Liver (tissue), 9 donors: ENCODE measurements around the gene KANK2. TPM values are rescaled to one million over a fixed set of nuclear protein-coding genes. Genes with fewer than 3 reads are reported as not detected.

Experiments used
- DNase-seq: peaks from one replicate; pipeline ENCODE4 v3.0.0-alpha.2; 2017; ENCODE audit warnings: low spot score
- H3K27ac ChIP-seq, 2 donors: one replicate each; pipeline ENCODE4 v1.7.0; 2013; ENCODE audit warnings: inconsistent platforms in 2 of 2, low read length in 2 of 2, control low read depth in 1 of 2, low read depth in 1 of 2, mild to moderate bottlenecking in 1 of 2
- H3K27me3 ChIP-seq, 4 donors: one replicate each; pipeline versions ENCODE4 v1.6.1 to v1.7.0; 2013; ENCODE audit warnings: low read length in 3 of 4, inconsistent platforms in 1 of 4, mild to moderate bottlenecking in 1 of 4, moderate library complexity in 1 of 4; ENCODE audit not compliant: control insufficient read depth in 4 of 4, insufficient read depth in 4 of 4
- H3K36me3 ChIP-seq, 4 donors: one replicate each; pipeline versions ENCODE4 v1.6.1 to v1.7.0; 2013; ENCODE audit warnings: low read length in 3 of 4, mild to moderate bottlenecking in 3 of 4, low read depth in 1 of 4, moderate library complexity in 1 of 4; ENCODE audit not compliant: control insufficient read depth in 4 of 4, insufficient read depth in 3 of 4
- H3K4me1 ChIP-seq, 4 donors: one replicate each; pipeline versions ENCODE4 v1.6.1 to v1.7.0; 2013; ENCODE audit warnings: low read length in 3 of 4, mild to moderate bottlenecking in 3 of 4, moderate library complexity in 1 of 4; ENCODE audit not compliant: control insufficient read depth in 4 of 4, insufficient read depth in 4 of 4
- H3K4me3 ChIP-seq, 3 donors: one replicate each; pipeline versions ENCODE4 v1.6.1 to v1.7.0; 2013; ENCODE audit warnings: low read length in 3 of 3, control low read depth in 1 of 3, low read depth in 1 of 3, mild to moderate bottlenecking in 1 of 3
- H3K9ac ChIP-seq, 2 donors: one replicate each; pipeline ENCODE4 v1.7.0; 2013; ENCODE audit warnings: low read length in 2 of 2, mild to moderate bottlenecking in 2 of 2, moderate library complexity in 2 of 2, control low read depth in 1 of 2, low read depth in 1 of 2
- H3K9me3 ChIP-seq, 4 donors: one replicate each; pipeline versions ENCODE4 v1.6.1 to v1.7.0; 2013; ENCODE audit warnings: low read length in 3 of 4; ENCODE audit not compliant: control insufficient read depth in 4 of 4
- EGR1 ChIP-seq, 2 donors: IDR thresholded peaks; 2 replicates each; pipeline ENCODE4 v1.6.1; 2016 to 2018; ENCODE audit warnings: antibody characterized with exemption in 2 of 2, low read depth in 2 of 2
- FOXA1 ChIP-seq: IDR thresholded peaks from 2 replicates; pipeline ENCODE4 v1.6.1; 2016; ENCODE audit warnings: antibody characterized with exemption
- FOXA2 ChIP-seq: IDR thresholded peaks from 2 replicates; pipeline ENCODE4 v1.6.1; 2016; ENCODE audit warnings: antibody characterized with exemption
- GABPA ChIP-seq, 2 donors: IDR thresholded peaks in 1 of 2; conservative IDR thresholded peaks in 1 of 2; 2 replicates each; pipeline ENCODE4 v1.6.1; 2016; ENCODE audit warnings: antibody characterized with exemption in 2 of 2, mild to moderate bottlenecking in 1 of 2, moderate library complexity in 1 of 2
- HNF4A ChIP-seq, 2 donors: conservative IDR thresholded peaks; 2 replicates each; pipeline ENCODE4 v1.6.1; 2016; ENCODE audit warnings: antibody characterized with exemption in 2 of 2, mild to moderate bottlenecking in 2 of 2
- HNF4G ChIP-seq: IDR thresholded peaks from 2 replicates; pipeline ENCODE4 v1.6.1; 2016; ENCODE audit warnings: antibody characterized with exemption
- JUND ChIP-seq, 2 donors: IDR thresholded peaks; 2 replicates each; pipeline ENCODE4 v1.6.1; 2016; ENCODE audit warnings: antibody characterized with exemption in 2 of 2
- NR2F2 ChIP-seq: IDR thresholded peaks from 2 replicates; pipeline ENCODE4 v1.6.1; 2016; ENCODE audit warnings: antibody characterized with exemption
- RXRA ChIP-seq, 2 donors: IDR thresholded peaks; 2 replicates each; pipeline ENCODE4 v1.6.1; 2017 to 2018; ENCODE audit warnings: antibody characterized with exemption in 2 of 2, mild to moderate bottlenecking in 1 of 2
- SP1 ChIP-seq: IDR thresholded peaks from 2 replicates; pipeline ENCODE4 v1.6.1; 2018; ENCODE audit warnings: antibody characterized with exemption, mild to moderate bottlenecking
- YY1 ChIP-seq: IDR thresholded peaks from 2 replicates; pipeline ENCODE4 v1.6.1; 2016; ENCODE audit warnings: antibody characterized with exemption, mild to moderate bottlenecking
- WGBS: extraction: QIAGEN DNeasy Blood & Tissue Kit; methylation state at CpG from one replicate; pipeline ENCODE4 v1.1.7; 2013; 5-methylcytosine and 5-hydroxymethylcytosine counted together
- polyA plus RNA-seq, 2 donors: library from polyadenylated mRNA; stranded (reverse) in 1 of 2; unstranded in 1 of 2; fragments of 200-250 nt in 1 of 2; fragments of >200 nt in 1 of 2; fragmentation: Nextera tagmentation in 1 of 2; extraction: Ambion mirVana in 1 of 2; gene quantifications; one replicate each; pipeline versions ENCODE4 v1.2.1 to v1.2.3, GENCODE V29; 2013 to 2015
- total RNA-seq, 2 donors: library from RNA; depleted of rRNA; stranded (reverse); fragments of >200 nt; gene quantifications; one replicate each; pipeline ENCODE4 v1.2.3, GENCODE V29; 2014
- TF ChIP-seq, protein P1 (sequence below): IDR thresholded peaks from 2 replicates; pipeline ENCODE4 v1.6.1; 2016; ENCODE audit warnings: antibody characterized with exemption
- TF ChIP-seq, protein P2 (sequence below): IDR thresholded peaks from 2 replicates; pipeline ENCODE4 v1.6.1; 2016; ENCODE audit warnings: antibody characterized with exemption
- TF ChIP-seq, protein P3 (sequence below): fragments of 150-350 bp; IDR thresholded peaks from 2 replicates; pipeline ENCODE4 v1.5.1; 2017; ENCODE audit warnings: improper control_type of control experiment, low read depth, low read length; ENCODE audit not compliant: missing input control
- TF ChIP-seq, protein P4 (sequence below): IDR thresholded peaks from 2 replicates; pipeline ENCODE4 v1.6.1; 2016; ENCODE audit warnings: antibody characterized with exemption
- donor health status: healthy.
- donor health status: healthy.
- donor health status: healthy.
- donor health status: healthy.
- donor health status: healthy.

KANK2 gene
- total and polyA plus RNA-seq, 4 donors: 15.0 to 67.8 (median 40.6) TPM

DNA sequence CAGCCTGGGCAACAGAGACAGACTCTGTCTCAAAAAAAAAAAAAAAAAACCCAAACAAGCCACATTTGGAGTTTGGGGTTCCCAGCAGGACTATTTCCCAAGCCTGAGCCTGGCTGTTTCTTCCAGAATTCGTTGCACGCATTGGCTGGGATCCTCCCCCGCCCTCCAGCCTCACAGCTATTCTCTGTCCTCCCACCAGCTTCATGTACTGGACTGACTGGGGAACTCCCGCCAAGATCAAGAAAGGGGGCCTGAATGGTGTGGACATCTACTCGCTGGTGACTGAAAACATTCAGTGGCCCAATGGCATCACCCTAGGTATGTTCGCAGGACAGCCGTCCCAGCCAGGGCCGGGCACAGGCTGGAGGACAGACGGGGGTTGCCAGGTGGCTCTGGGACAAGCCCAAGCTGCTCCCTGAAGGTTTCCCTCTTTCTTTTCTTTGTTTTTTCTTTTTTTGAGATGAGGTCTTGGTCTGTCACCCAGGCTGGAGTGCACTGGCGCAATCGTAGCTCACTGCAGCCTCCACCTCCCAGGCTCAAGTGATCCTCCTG is 81.4 kb downstream of the KANK2 start:
- DNase-seq: no peak
- TF ChIP-seq, protein P1, sequence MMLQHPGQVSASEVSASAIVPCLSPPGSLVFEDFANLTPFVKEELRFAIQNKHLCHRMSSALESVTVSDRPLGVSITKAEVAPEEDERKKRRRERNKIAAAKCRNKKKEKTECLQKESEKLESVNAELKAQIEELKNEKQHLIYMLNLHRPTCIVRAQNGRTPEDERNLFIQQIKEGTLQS: no peak
- TF ChIP-seq EGR1 (IDR thresholded peaks at IDR 0.05; ENCODE audit: low read depth in 2 of 2) (no peak), JUND (IDR thresholded peaks at IDR 0.05) (no peak), NR2F2 (no peak), GABPA (IDR thresholded peaks at IDR 0.05 in 1 of 2, conservative IDR thresholded peaks at IDR 0.05 in 1 of 2) (no peak), HNF4A (conservative IDR thresholded peaks at IDR 0.05) (no peak), YY1 (no peak), FOXA1 (no peak), FOXA2 (no peak), HNF4G (no peak), SP1 (no peak)
- TF ChIP-seq, protein P2, sequence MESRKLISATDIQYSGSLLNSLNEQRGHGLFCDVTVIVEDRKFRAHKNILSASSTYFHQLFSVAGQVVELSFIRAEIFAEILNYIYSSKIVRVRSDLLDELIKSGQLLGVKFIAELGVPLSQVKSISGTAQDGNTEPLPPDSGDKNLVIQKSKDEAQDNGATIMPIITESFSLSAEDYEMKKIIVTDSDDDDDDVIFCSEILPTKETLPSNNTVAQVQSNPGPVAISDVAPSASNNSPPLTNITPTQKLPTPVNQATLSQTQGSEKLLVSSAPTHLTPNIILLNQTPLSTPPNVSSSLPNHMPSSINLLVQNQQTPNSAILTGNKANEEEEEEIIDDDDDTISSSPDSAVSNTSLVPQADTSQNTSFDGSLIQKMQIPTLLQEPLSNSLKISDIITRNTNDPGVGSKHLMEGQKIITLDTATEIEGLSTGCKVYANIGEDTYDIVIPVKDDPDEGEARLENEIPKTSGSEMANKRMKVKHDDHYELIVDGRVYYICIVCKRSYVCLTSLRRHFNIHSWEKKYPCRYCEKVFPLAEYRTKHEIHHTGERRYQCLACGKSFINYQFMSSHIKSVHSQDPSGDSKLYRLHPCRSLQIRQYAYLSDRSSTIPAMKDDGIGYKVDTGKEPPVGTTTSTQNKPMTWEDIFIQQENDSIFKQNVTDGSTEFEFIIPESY: no peak
- TF ChIP-seq, protein P3, sequence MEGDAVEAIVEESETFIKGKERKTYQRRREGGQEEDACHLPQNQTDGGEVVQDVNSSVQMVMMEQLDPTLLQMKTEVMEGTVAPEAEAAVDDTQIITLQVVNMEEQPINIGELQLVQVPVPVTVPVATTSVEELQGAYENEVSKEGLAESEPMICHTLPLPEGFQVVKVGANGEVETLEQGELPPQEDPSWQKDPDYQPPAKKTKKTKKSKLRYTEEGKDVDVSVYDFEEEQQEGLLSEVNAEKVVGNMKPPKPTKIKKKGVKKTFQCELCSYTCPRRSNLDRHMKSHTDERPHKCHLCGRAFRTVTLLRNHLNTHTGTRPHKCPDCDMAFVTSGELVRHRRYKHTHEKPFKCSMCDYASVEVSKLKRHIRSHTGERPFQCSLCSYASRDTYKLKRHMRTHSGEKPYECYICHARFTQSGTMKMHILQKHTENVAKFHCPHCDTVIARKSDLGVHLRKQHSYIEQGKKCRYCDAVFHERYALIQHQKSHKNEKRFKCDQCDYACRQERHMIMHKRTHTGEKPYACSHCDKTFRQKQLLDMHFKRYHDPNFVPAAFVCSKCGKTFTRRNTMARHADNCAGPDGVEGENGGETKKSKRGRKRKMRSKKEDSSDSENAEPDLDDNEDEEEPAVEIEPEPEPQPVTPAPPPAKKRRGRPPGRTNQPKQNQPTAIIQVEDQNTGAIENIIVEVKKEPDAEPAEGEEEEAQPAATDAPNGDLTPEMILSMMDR: no peak
- TF ChIP-seq, protein P4, sequence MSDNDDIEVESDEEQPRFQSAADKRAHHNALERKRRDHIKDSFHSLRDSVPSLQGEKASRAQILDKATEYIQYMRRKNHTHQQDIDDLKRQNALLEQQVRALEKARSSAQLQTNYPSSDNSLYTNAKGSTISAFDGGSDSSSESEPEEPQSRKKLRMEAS: no peak
- H3K9ac ChIP-seq: no peak overlapping the region
- H3K27ac ChIP-seq: peak overlapping the region in 1 of 2 donors; percentile 35
- H3K36me3 ChIP-seq: peaks cover 32 to 84% (median 73%) of the 10 kb centered on the region in 4 donors
- H3K4me1 ChIP-seq: peaks cover 0 to 30% (median 19%) of the 10 kb centered on the region in 4 donors
- 89% methylated on average over 11 of the region's 11 CpGs for WGBS
- H3K27me3 ChIP-seq: no peaks in the 10 kb centered on the region
- H3K4me3 ChIP-seq: no peak overlapping the region
- no peaks in the 10 kb centered on the region for H3K9me3 ChIP-seq

DNA sequence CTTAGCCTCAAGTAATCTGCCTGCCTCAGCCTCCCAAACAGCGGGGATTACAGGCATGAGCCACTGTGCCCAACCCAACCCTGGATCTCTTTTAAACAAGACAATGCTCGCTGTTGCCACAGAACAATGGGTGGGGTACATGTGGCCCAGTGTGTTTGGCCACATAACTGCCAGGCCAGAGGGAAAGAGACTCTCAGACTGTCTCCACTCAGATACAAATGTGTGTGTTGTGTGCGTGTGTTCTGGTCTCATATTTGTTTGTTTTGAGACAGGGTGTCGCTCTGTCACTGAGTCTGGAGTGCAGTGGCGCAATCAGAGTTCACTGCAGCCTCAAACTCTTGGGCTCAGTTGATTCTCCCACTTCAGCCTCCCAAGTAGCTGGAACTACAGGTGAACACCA is 82.3 kb downstream of the KANK2 start:
- Histone ChIP-seq H3K9me3 (no peaks in the 10 kb centered on the region), H3K4me3 (no peak overlapping the region), H3K27ac (peak overlapping the region in 1 of 2 donors; percentile 59), H3K9ac (no peak overlapping the region), H3K4me1 (peaks cover 0 to 37% (median 23%) of the 10 kb centered on the region in 4 donors), H3K27me3 (no peaks in the 10 kb centered on the region), H3K36me3 (peaks cover 35 to 82% (median 70%) of the 10 kb centered on the region in 4 donors)
- TF ChIP-seq NR2F2 (no peak), RXRA (IDR thresholded peaks at IDR 0.05) (peak in 1 of 2 donors; percentile 9)
- DNase-seq: no peak
- WGBS: 78% methylated on average over 5 of the region's 5 CpGs

Other genes with a start within 250 kb of the KANK2 start
- 10 to 100 TPM; 28.9 to 35.4 TPM for gene SMARCA4, start 236.5 kb downstream of the KANK2 start, total RNA-seq
- 10 to 100 TPM; 15.9 to 16.0 TPM for gene SMARCA4, start 236.5 kb downstream of the KANK2 start, polyA plus RNA-seq
- 100 to 1,000 TPM in 1 of 2 donors, 10 to 100 TPM in 1; 99.5 to 141 TPM for gene LDLR, start 108.1 kb downstream of the KANK2 start, total RNA-seq
- gene LDLR, start 108.1 kb downstream of the KANK2 start, polyA plus RNA-seq: 10 to 100 TPM; 17.3 to 28.4 TPM
- 10 to 100 TPM in 1 of 2 donors, under 1 TPM in 1; 0.42 to 72.5 TPM for gene SPC24, start 41.8 kb downstream of the KANK2 start, total RNA-seq
- 1 to 10 TPM; 1.2 to 1.4 TPM for gene SPC24, start 41.8 kb downstream of the KANK2 start, polyA plus RNA-seq
- 10 to 100 TPM; 32.4 to 33.9 TPM for gene ANGPTL8, start 42.1 kb upstream of the KANK2 start, total RNA-seq
- 100 to 1,000 TPM; 101 to 107 TPM for gene ANGPTL8, start 42.1 kb upstream of the KANK2 start, polyA plus RNA-seq
- 10 to 100 TPM in 1 of 2 donors, 1 to 10 TPM in 1; 4.9 to 15.8 TPM for gene DOCK6, start 65.0 kb upstream of the KANK2 start, total RNA-seq
- gene DOCK6, start 65.0 kb upstream of the KANK2 start, polyA plus RNA-seq: 10 to 100 TPM; 13.2 to 14.2 TPM
- gene TSPAN16, start 98.6 kb upstream of the KANK2 start, total RNA-seq: not detected
- not detected for gene TSPAN16, start 98.6 kb upstream of the KANK2 start, polyA plus RNA-seq
- gene RAB3D, start 142.1 kb upstream of the KANK2 start, total RNA-seq: 10 to 100 TPM in 1 of 2 donors, 1 to 10 TPM in 1; 9.5 to 10.2 TPM
- gene RAB3D, start 142.1 kb upstream of the KANK2 start, polyA plus RNA-seq: 1 to 10 TPM; 1.1 to 1.4 TPM
- 100 to 1,000 TPM; 110 to 268 TPM for gene TMEM205, start 148.7 kb upstream of the KANK2 start, total RNA-seq
- 100 to 1,000 TPM; 275 to 410 TPM for gene TMEM205, start 148.7 kb upstream of the KANK2 start, polyA plus RNA-seq
- 10 to 100 TPM in 1 of 2 donors, 1 to 10 TPM in 1; 6.3 to 19.3 TPM for gene CCDC159, start 149.0 kb upstream of the KANK2 start, total RNA-seq
- 10 to 100 TPM; 13.7 to 25.2 TPM for gene CCDC159, start 149.0 kb upstream of the KANK2 start, polyA plus RNA-seq
- 1 to 10 TPM; 1.3 to 6.9 TPM for gene PLPPR2, start 157.9 kb upstream of the KANK2 start, total RNA-seq
- gene PLPPR2, start 157.9 kb upstream of the KANK2 start, polyA plus RNA-seq: 10 to 100 TPM in 1 of 2 donors, 1 to 10 TPM in 1; 7.6 to 12.6 TPM
- gene SWSAP1, start 177.1 kb upstream of the KANK2 start, total RNA-seq: 1 to 10 TPM in 1 of 2 donors, under 1 TPM in 1; 0.98 to 1.0 TPM
- gene SWSAP1, start 177.1 kb upstream of the KANK2 start, polyA plus RNA-seq: 1 to 10 TPM; 2.5 to 6.4 TPM
- 10 to 100 TPM in 1 of 2 donors, 1 to 10 TPM in 1; 6.4 to 70.9 TPM for gene EPOR, start 186.8 kb upstream of the KANK2 start, total RNA-seq
- gene EPOR, start 186.8 kb upstream of the KANK2 start, polyA plus RNA-seq: 1 to 10 TPM; 6.3 to 7.6 TPM
- gene RGL3, start 221.8 kb upstream of the KANK2 start, total RNA-seq: 10 to 100 TPM in 1 of 2 donors, 1 to 10 TPM in 1; 2.4 to 19.8 TPM
- 1 to 10 TPM; 5.7 to 9.8 TPM for gene RGL3, start 221.8 kb upstream of the KANK2 start, polyA plus RNA-seq
- under 1 TPM in 1 of 2 donors, not detected in 1; 0.08 TPM for gene ODAD3, start 237.6 kb upstream of the KANK2 start, total RNA-seq
- gene ODAD3, start 237.6 kb upstream of the KANK2 start, polyA plus RNA-seq: under 1 TPM; 0.21 to 0.46 TPM
- 100 to 1,000 TPM in 1 of 2 donors, 10 to 100 TPM in 1; 53.0 to 104 TPM for gene PRKCSH, start 238.1 kb upstream of the KANK2 start, total RNA-seq
- 100 to 1,000 TPM in 1 of 2 donors, 10 to 100 TPM in 1; 42.9 to 165 TPM for gene PRKCSH, start 238.1 kb upstream of the KANK2 start, polyA plus RNA-seq